HCT116 (cell line): ENCODE measurements around the gene NAGK.
"Not testable (repeated sequence)": the region's sequence is repeated elsewhere in the genome, so short reads cannot be mapped to it uniquely, and the experiment has no call there.

Experiments used
- ZNF274 ChIP-seq: fragments of 200-500 bp; sonication (Bioruptor generic); IDR thresholded peaks from 2 replicates; pipeline ENCODE4 v1.6.1; 2014; ENCODE audit warnings: mild to moderate bottlenecking, low read depth, low read length, inconsistent platforms
- TF ChIP-seq, protein P1 (sequence below): IDR thresholded peaks from 2 replicates; pipeline ENCODE4 v1.6.1; 2011; ENCODE audit warnings: mild to moderate bottlenecking, low read length, moderate library complexity; ENCODE audit not compliant: insufficient replicate concordance; ENCODE audit errors: extremely low read depth

DNA sequence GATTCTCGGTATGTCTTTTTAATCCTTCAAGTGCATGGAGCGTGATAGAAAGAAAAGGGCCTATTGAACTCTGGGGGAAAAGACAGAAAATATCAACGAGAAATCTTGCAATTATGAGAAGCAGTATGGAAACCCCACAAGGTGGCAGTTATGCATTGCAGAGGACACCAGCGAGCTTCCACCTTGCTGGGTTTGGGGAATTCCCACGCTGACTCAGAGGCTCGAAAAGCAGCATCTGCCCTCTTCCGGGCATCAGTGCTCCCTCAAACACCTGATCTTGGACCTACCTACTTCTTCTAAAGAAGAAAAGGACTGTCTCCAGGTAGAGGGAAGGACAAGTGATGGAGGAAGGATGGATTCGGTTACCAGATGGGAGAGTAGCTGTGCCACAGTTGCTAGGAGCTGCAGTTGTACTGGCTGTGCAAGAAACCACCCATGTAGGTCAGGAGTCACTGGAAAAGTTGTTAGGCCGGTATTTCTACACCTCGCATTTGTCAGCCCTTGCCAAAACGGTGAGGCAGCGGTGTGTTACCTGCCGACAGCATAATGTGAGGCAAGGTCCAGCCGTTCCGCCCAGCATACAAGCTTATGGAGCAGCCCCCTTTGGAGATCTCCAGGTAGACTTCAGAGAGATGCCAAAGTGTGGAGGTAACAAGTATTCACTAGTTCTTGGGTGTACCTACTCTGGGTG is 44.8 kb upstream of the NAGK start:
- not testable (repeated sequence) for TF ChIP-seq ZNF274
- TF ChIP-seq, protein P1, sequence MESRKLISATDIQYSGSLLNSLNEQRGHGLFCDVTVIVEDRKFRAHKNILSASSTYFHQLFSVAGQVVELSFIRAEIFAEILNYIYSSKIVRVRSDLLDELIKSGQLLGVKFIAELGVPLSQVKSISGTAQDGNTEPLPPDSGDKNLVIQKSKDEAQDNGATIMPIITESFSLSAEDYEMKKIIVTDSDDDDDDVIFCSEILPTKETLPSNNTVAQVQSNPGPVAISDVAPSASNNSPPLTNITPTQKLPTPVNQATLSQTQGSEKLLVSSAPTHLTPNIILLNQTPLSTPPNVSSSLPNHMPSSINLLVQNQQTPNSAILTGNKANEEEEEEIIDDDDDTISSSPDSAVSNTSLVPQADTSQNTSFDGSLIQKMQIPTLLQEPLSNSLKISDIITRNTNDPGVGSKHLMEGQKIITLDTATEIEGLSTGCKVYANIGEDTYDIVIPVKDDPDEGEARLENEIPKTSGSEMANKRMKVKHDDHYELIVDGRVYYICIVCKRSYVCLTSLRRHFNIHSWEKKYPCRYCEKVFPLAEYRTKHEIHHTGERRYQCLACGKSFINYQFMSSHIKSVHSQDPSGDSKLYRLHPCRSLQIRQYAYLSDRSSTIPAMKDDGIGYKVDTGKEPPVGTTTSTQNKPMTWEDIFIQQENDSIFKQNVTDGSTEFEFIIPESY = not testable (repeated sequence)
